Smooth muscle cell (in vitro differentiated cells): ENCODE measurements around the gene KLHL29. TPM values are rescaled to one million over a fixed set of nuclear protein-coding genes. Genes with fewer than 3 reads are reported as not detected.

Source experiments
- DNase-seq: peaks from one replicate; lab custom pipeline; 2025; ENCODE audit not compliant: unreplicated experiment; lab: John Stamatoyannopoulos, UW
- H2AFZ ChIP-seq: fragments of 200-600 bp; sonication (generic); 2 replicates; pipeline ENCODE4 v1.6.0; 2016; ENCODE audit warnings: antibody characterized with exemption, low read depth, mild to moderate bottlenecking
- H3F3A ChIP-seq: fragments of 200-600 bp; sonication (generic); 2 replicates; pipeline ENCODE4 v1.6.0; 2017; ENCODE audit warnings: antibody characterized with exemption, low read depth
- H3K27ac ChIP-seq: fragments of 200-600 bp; sonication (generic); 2 replicates; pipeline ENCODE4 v1.5.1; 2016; ENCODE audit warnings: low read depth, mild to moderate bottlenecking
- H3K27me3 ChIP-seq: fragments of 200-600 bp; sonication (generic); 2 replicates; pipeline ENCODE4 v1.6.1; 2016; ENCODE audit warnings: low read depth, mild to moderate bottlenecking
- H3K36me3 ChIP-seq: fragments of 200-600 bp; sonication (generic); 2 replicates; pipeline ENCODE4 v1.5.1; 2016; ENCODE audit warnings: low read depth
- H3K4me1 ChIP-seq: fragments of 200-600 bp; sonication (generic); 2 replicates; pipeline ENCODE4 v1.5.1; 2016; ENCODE audit warnings: low read depth
- H3K4me2 ChIP-seq: fragments of 200-600 bp; sonication (generic); 2 replicates; pipeline ENCODE4 v1.6.0; 2016; ENCODE audit warnings: mild to moderate bottlenecking
- H3K4me3 ChIP-seq: fragments of 200-600 bp; sonication (generic); 2 replicates; pipeline ENCODE4 v1.5.1; 2016; ENCODE audit warnings: mild to moderate bottlenecking
- H3K79me2 ChIP-seq: fragments of 200-600 bp; sonication (generic); 2 replicates; pipeline ENCODE4 v1.6.0; 2016; ENCODE audit warnings: low read depth, mild to moderate bottlenecking
- H3K9ac ChIP-seq: fragments of 200-600 bp; sonication (generic); 2 replicates; pipeline ENCODE4 v1.6.0; 2016; ENCODE audit warnings: low read depth
- H3K9me3 ChIP-seq: fragments of 200-600 bp; sonication (generic); replicated peaks from 2 replicates; pipeline ENCODE4 v1.5.1; 2016; ENCODE audit warnings: low read depth
- H4K20me1 ChIP-seq: fragments of 200-600 bp; sonication (generic); 2 replicates; pipeline ENCODE4 v1.6.0; 2016; ENCODE audit warnings: low read depth
- CTCF ChIP-seq: fragments of 200-600 bp; sonication (generic); IDR thresholded peaks from 2 replicates; pipeline ENCODE4 v1.5.1; 2017; ENCODE audit warnings: borderline replicate concordance, mild to moderate bottlenecking, antibody characterized with exemption; ENCODE audit not compliant: insufficient read depth, poor library complexity, severe bottlenecking
- WGBS: methylation state at CpG from one replicate; pipeline ENCODE4 v1.1.7; 2016; ENCODE audit warnings: low lambda C conversion rate; 5-methylcytosine and 5-hydroxymethylcytosine counted together
- polyA plus RNA-seq: library from polyadenylated mRNA; unstranded; fragments of >200 nt; fragmentation: Nextera tagmentation; extraction: Ambion mirVana; gene quantifications from 2 replicates; pipeline ENCODE4 v1.2.1, GENCODE V29; 2016
- total RNA-seq: library from RNA; depleted of rRNA; stranded (reverse); fragments of >200 nt; gene quantifications from 2 replicates; pipeline ENCODE4 v1.2.3, GENCODE V29; 2014

KLHL29 gene
- total and polyA plus RNA-seq, 2 experiments from 2014 or later: 3.1 to 6.6 TPM

- Histone ChIP-seq H3K36me3 (no peaks in the 10 kb centered on the region), H3K9ac (no peak overlapping the region), H3K79me2 (no peaks in the 10 kb centered on the region), H3K27me3 (no peaks in the 10 kb centered on the region), H3K4me3 (no peak overlapping the region), H3K4me2 (no peak overlapping the region), H3F3A (no peaks in the 10 kb centered on the region), H3K9me3 (no peaks in the 10 kb centered on the region), H4K20me1 (no peaks in the 10 kb centered on the region), H3K27ac (no peak overlapping the region), H2AFZ (no peak overlapping the region), H3K4me1 (peaks cover 21% of the 10 kb centered on the region)
- no peak for DNase-seq
- WGBS: 94% methylated on average over 9 of the region's 9 CpGs
- no peak for TF ChIP-seq CTCF
Measured at GRCh38 chr2:23592061-23592685, 207.2 kb downstream of the KLHL29 start.

GRCh38 chr2:23592898-23593751 lies 208.1 kb downstream of the KLHL29 start:
- TF ChIP-seq CTCF: no peak
- Histone ChIP-seq H3K27ac (no peak overlapping the region), H3K27me3 (no peaks in the 10 kb centered on the region), H3K9me3 (no peaks in the 10 kb centered on the region), H3F3A (no peaks in the 10 kb centered on the region), H3K4me3 (no peak overlapping the region), H3K4me1 (peaks cover 21% of the 10 kb centered on the region), H3K79me2 (no peaks in the 10 kb centered on the region), H4K20me1 (no peaks in the 10 kb centered on the region), H3K36me3 (no peaks in the 10 kb centered on the region), H2AFZ (no peak overlapping the region), H3K9ac (no peak overlapping the region), H3K4me2 (no peak overlapping the region)
- WGBS: 94% methylated on average over 12 of the region's 12 CpGs
- DNase-seq: no peak

- no peak overlapping the region for H2AFZ ChIP-seq
- H3K9me3 ChIP-seq: no peaks in the 10 kb centered on the region
Measured at GRCh38 chr2:23593752-23594459, 208.9 kb downstream of the KLHL29 start.

More at GRCh38 chr2:23593752-23594459, 208.9 kb downstream of the KLHL29 start:
- Histone ChIP-seq H3F3A (no peaks in the 10 kb centered on the region), H3K27ac (peak overlapping the region; percentile 94), H3K36me3 (no peaks in the 10 kb centered on the region), H3K27me3 (no peaks in the 10 kb centered on the region), H4K20me1 (no peaks in the 10 kb centered on the region), H3K9ac (no peak overlapping the region), H3K4me1 (peaks cover 21% of the 10 kb centered on the region), H3K4me3 (no peak overlapping the region), H3K4me2 (peak overlapping the region; percentile 43), H3K79me2 (no peaks in the 10 kb centered on the region)
- 86% methylated on average over 21 of the region's 21 CpGs for WGBS
- no peak for TF ChIP-seq CTCF
- DNase-seq: no peak
